Suprapubic skin (tissue), 4 donors: Measurements from ENCODE around the gene SIVA1. TPM values are rescaled to one million over a fixed set of nuclear protein-coding genes. Genes with fewer than 3 reads are reported as not detected.

Experiments used
- DNase-seq, 2 donors: peaks; one replicate each; pipeline ENCODE4 v3.0.0-alpha.2; 2019; ENCODE audit warnings: low spot score in 2 of 2
- H3K27ac ChIP-seq: fragments of 200-600 bp; sonication (generic); one replicate; pipeline ENCODE4 v1.5.1; 2019
- H3K27me3 ChIP-seq: fragments of 200-600 bp; sonication (generic); one replicate; pipeline ENCODE4 v1.5.1; 2019
- H3K36me3 ChIP-seq: fragments of 200-600 bp; sonication (generic); one replicate; pipeline ENCODE4 v1.5.1; 2019
- H3K4me1 ChIP-seq: fragments of 200-600 bp; sonication (generic); one replicate; pipeline ENCODE4 v1.5.1; 2019
- H3K4me3 ChIP-seq: fragments of 200-600 bp; sonication (generic); one replicate; pipeline ENCODE4 v1.5.1; 2019; ENCODE audit warnings: mild to moderate bottlenecking
- H3K9me3 ChIP-seq: fragments of 200-600 bp; sonication (generic); one replicate; pipeline ENCODE4 v1.5.1; 2019
- EP300 ChIP-seq: sonication (generic); formaldehyde crosslinking; IDR thresholded peaks from one replicate; pipeline ENCODE4 v1.6.1; 2017; ENCODE audit warnings: antibody characterized with exemption
- POLR2A ChIP-seq, 2 donors: fragments of 450-650 bp; IDR thresholded peaks; one replicate each; pipeline ENCODE4 v1.6.1; 2017; ENCODE audit warnings: antibody characterized with exemption in 2 of 2, mild to moderate bottlenecking in 2 of 2, moderate library complexity in 2 of 2
- POLR2AphosphoS5 ChIP-seq, 3 donors: sonication (generic); formaldehyde crosslinking; IDR thresholded peaks; one replicate each; pipeline ENCODE4 v1.6.1; 2017; ENCODE audit warnings: antibody characterized with exemption in 3 of 3
- WGBS: methylation state at CpG from one replicate; pipeline ENCODE4 v1.1.5; 2018; 5-methylcytosine and 5-hydroxymethylcytosine counted together
- total RNA-seq, 4 donors: library from RNA; depleted of rRNA; stranded (reverse); fragments of >200 nt; gene quantifications; one replicate each; pipeline ENCODE4 v1.1.0, GENCODE V29; 2016
- TF ChIP-seq, protein P1 (sequence below), 2 donors: fragments of 200-600 bp in 1 of 2; fragments of 450-650 bp in 1 of 2; sonication (generic) in 1 of 2; IDR thresholded peaks; one replicate each; pipeline ENCODE4 v1.5.1; 2016 to 2019; ENCODE audit warnings: antibody characterized with exemption in 2 of 2, mild to moderate bottlenecking in 1 of 2, moderate library complexity in 1 of 2

Gene SIVA1
- total RNA-seq, 4 donors from 2014 or later: 94.0 to 159 (median 142) TPM

DNA sequence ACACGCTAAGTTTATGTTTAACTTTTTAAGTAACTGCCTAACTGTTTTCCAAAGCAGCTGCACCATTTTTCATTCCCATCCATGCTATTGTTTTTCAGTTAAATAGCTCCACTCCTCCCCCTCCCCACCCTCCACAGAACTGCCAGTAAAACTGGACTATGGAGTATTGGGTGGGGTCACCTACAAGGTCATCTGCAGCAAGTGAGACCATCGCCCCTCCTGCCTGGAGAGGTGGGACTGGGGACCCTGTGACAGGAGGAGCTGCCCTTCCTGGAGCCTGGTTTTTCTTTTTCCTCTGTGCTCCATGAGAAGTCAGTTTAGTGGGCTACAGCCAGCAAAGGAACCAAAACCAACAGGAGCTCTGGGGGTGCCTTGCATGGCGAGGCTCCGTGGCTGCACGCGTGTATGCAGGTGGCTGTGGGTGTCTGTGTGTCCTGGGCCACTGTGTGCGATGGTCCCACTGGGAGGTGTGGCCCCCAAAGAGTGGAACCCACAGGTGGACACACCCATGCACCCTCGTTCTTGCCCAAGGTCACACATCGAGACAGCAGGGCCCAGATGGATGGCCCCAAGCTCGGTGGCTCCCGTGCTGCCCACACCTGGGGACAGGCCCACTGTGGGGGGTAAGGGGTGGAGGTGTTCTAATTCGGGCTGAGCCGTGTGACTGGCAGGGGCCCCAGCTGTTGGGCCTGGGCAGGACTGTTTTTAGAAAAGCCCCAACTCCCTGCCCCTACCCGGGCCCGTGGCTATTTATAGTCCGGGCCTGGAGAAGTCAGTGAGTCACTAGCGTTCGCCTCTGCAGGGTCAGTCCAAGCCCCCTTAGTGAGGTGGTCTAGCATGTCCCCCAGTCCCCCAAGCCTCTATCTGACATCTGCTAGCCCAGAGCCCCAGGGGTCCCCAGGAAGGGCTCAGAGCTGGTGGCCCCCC is 31.2 kb upstream of the SIVA1 start:
- no peaks in the 10 kb centered on the region for H3K9me3 ChIP-seq
- H3K27me3 ChIP-seq: no peaks in the 10 kb centered on the region
- H3K4me1 ChIP-seq: peaks cover 29% of the 10 kb centered on the region
- 97% methylated on average over 3 of the region's 18 CpGs for WGBS
- H3K4me3 ChIP-seq: no peak overlapping the region
- TF ChIP-seq, protein P1, sequence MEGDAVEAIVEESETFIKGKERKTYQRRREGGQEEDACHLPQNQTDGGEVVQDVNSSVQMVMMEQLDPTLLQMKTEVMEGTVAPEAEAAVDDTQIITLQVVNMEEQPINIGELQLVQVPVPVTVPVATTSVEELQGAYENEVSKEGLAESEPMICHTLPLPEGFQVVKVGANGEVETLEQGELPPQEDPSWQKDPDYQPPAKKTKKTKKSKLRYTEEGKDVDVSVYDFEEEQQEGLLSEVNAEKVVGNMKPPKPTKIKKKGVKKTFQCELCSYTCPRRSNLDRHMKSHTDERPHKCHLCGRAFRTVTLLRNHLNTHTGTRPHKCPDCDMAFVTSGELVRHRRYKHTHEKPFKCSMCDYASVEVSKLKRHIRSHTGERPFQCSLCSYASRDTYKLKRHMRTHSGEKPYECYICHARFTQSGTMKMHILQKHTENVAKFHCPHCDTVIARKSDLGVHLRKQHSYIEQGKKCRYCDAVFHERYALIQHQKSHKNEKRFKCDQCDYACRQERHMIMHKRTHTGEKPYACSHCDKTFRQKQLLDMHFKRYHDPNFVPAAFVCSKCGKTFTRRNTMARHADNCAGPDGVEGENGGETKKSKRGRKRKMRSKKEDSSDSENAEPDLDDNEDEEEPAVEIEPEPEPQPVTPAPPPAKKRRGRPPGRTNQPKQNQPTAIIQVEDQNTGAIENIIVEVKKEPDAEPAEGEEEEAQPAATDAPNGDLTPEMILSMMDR (IDR thresholded peaks at IDR 0.05): no peak
- TF ChIP-seq POLR2AphosphoS5 (IDR thresholded peaks at IDR 0.05) (no peak), EP300 (no peak), POLR2A (IDR thresholded peaks at IDR 0.05) (no peak)
- peaks cover 22% of the 10 kb centered on the region for H3K36me3 ChIP-seq
- no peak overlapping the region for H3K27ac ChIP-seq
- no peak for DNase-seq

DNA sequence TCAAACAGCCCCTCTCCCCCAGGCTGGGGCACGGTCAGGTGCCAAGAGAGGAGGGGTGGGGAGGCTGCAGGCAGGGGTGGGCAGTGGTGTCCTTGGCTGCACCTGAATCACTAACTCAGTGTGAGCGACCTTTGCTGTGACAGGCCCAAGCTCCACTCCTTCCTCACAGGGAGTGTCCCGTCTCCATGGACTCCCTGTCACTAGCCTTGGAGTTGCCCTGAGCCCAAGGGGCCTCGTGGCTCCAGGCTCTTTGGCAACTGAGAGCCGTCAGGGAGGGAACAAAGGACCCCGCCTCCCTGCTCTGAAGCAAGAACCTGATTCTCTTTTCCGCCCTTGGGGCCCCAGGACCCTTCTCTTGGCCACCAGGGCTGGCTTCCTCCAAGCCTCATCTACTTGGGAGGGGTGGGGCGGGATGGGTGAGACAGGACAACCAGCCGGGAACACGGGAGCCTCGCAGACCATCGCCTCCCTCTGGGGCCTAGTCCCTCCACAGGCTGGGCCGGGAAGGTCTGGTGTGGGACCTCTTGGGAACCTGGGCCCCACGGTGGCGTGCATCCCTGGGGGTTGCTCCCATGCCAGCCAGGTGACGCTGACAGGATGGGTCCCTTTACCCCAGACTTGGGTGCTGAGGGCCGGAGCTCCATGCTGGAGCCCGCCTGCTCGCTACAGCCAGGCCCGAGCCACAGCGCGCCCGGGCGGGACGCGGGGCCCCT is 29.9 kb upstream of the SIVA1 start:
- Histone ChIP-seq H3K36me3 (peaks cover 21% of the 10 kb centered on the region), H3K4me1 (peaks cover 29% of the 10 kb centered on the region), H3K4me3 (peak overlapping the region; percentile 80), H3K9me3 (no peaks in the 10 kb centered on the region), H3K27me3 (no peaks in the 10 kb centered on the region), H3K27ac (no peak overlapping the region)
- DNase-seq: no peak
- TF ChIP-seq POLR2AphosphoS5 (IDR thresholded peaks at IDR 0.05) (no peak), POLR2A (IDR thresholded peaks at IDR 0.05) (no peak)
- WGBS: 46% methylated on average over 10 of the region's 26 CpGs

DNA sequence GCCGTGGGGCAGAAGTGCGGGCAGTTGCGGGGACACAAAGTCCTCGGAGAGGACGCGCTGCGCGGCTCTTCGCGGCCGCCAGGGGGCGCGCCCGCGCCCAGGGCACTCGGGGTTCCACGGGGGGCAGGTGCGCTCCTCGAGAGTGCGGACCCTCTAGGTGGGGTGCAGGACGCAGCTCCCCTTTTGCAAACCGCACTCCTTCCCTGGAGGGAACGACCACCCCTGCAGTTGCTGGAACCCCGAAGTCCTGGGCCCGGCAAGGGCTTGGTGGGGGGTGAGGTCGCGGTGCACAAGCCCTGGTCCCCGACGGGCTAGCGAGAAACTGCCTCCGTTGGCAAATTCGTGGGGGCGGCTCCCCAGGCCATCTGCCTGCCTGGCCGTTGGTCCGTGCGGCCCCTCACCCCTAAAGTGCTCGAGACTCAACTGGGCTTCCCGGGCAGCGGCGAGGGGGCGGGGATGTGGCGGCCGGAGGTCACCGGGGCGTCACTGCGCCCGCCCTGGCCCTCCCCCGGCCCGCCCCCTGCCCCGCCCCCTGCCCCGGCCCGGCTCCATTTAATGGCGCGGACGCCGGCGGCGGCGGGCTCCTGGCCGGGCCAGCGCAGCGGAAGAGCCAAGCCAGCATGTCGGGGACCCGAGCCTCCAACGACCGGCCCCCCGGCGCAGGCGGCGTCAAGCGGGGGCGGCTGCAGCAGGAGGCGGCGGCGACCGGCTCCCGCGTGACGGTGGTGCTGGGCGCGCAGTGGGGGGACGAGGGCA is 29.1 kb upstream of the SIVA1 start, which contains the start of gene ADSS1:
TSS of gene ADSS1 (plus strand) at position 579 of the 756 bp plus-strand sequence. CDS start at position 621, 42 bp downstream.
- peak within 1 kb of the TSS; percentile 80 for H3K4me3 ChIP-seq
- H3K27me3 ChIP-seq: no peaks in the 10 kb centered on the region
- no peak within 1 kb of the TSS for H3K27ac ChIP-seq
- H3K4me1 ChIP-seq: peaks cover 29% of the 10 kb centered on the region
- DNase-seq: no peak
- no peak for TF ChIP-seq POLR2A (IDR thresholded peaks at IDR 0.05)
- TF ChIP-seq, protein P1 (IDR thresholded peaks at IDR 0.05): peak; percentile 86 to 93
- peaks cover 13% of the 10 kb centered on the region for H3K36me3 ChIP-seq
- WGBS: under 1% methylated on average over 21 of the region's 82 CpGs
- H3K9me3 ChIP-seq: no peaks in the 10 kb centered on the region

DNA sequence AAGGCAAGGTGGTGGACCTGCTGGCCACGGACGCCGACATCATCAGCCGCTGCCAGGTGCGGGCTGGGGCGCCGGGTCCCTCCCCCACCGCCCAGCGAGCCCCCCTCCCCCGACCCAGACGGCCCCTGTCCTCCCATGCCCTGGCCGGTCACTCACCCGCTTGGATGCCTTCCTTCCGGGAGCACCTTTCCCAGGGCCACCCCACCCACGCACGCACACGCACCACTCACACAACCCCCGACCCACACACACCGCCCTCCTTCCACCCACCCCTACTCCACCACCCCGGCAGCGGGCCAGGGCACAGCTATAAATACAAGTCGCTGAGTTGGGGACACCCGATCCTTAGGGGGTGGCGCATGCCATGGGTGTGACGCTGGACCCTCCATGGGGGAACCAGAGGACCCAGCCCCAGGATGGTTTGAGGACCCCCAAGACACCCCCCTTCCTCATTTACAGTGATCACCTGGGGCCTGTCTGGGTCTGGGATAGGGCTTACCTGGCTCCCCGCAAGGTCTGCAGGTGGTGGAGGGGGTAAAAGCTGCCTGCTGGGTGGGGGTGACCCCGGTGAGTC is 28.5 kb upstream of the SIVA1 start:
- Histone ChIP-seq H3K27ac (no peak overlapping the region), H3K36me3 (peaks cover 7% of the 10 kb centered on the region), H3K27me3 (no peaks in the 10 kb centered on the region), H3K9me3 (no peaks in the 10 kb centered on the region), H3K4me1 (peaks cover 29% of the 10 kb centered on the region), H3K4me3 (peak overlapping the region; percentile 80)
- TF ChIP-seq EP300 (no peak), POLR2A (IDR thresholded peaks at IDR 0.05) (no peak), POLR2AphosphoS5 (IDR thresholded peaks at IDR 0.05) (no peak)
- TF ChIP-seq, protein P1 (IDR thresholded peaks at IDR 0.05): no peak
- 14% methylated on average over 3 of the region's 27 CpGs for WGBS
- DNase-seq: no peak
